ENCODE data around the gene DOCK2. TPM values are rescaled to one million over a fixed set of nuclear protein-coding genes. Genes with fewer than 3 reads are reported as not detected.

Gene DOCK2
- total RNA-seq, 2 donors from 2014 or later, result 26.0 to 33.8 TPM

- intact Hi-C loops (cut with DNase I), result no loop called here
- no peak for DNase-seq (ENCODE audit: low spot score)
These were observed 31.7 kb downstream of the DOCK2 start for GRCh38 chr5:169668732-169669131.

GRCh38 chr5:169670769-169671525 lies 33.9 kb downstream of the DOCK2 start:
- DNase-seq (ENCODE audit: low spot score), result no peak
- intact Hi-C loops (cut with DNase I), result no loop called here

- intact Hi-C loops (cut with DNase I), result no loop called here
- no peak for DNase-seq (ENCODE audit: low spot score)
These were observed 45.0 kb downstream of the DOCK2 start for GRCh38 chr5:169682026-169682425.

GRCh38 chr5:169686137-169686536 lies 49.1 kb downstream of the DOCK2 start:
- DNase-seq (ENCODE audit: low spot score), result no peak
- intact Hi-C loops (cut with DNase I), result no loop called here

- no peak for DNase-seq (ENCODE audit: low spot score)
- intact Hi-C loops (cut with DNase I), result no loop called here
These were observed 51.0 kb downstream of the DOCK2 start for GRCh38 chr5:169688106-169688505.

GRCh38 chr5:169691471-169691870 lies 54.4 kb downstream of the DOCK2 start:
- intact Hi-C loops (cut with DNase I), result no loop called here
- DNase-seq (ENCODE audit: low spot score), result no peak

GRCh38 chr5:169694091-169694625 lies 57.1 kb downstream of the DOCK2 start:
- intact Hi-C loops (cut with DNase I), result no loop called here
- no peak for DNase-seq (ENCODE audit: low spot score)

- no peak for DNase-seq (ENCODE audit: low spot score)
- intact Hi-C loops (cut with DNase I), result no loop called here
These were observed 58.0 kb downstream of the DOCK2 start for GRCh38 chr5:169695025-169695625.

- no peak for DNase-seq (ENCODE audit: low spot score)
- intact Hi-C loops (cut with DNase I), result no loop called here
These were observed 58.9 kb downstream of the DOCK2 start for GRCh38 chr5:169695919-169696490.

- DNase-seq (ENCODE audit: low spot score), result no peak
- intact Hi-C loops (cut with DNase I), result no loop called here
These were observed 59.8 kb downstream of the DOCK2 start for GRCh38 chr5:169696621-169697510.

GRCh38 chr5:169697511-169697890 lies 60.4 kb downstream of the DOCK2 start:
- intact Hi-C loops (cut with DNase I), result no loop called here

GRCh38 chr5:169697976-169698375 lies 60.9 kb downstream of the DOCK2 start:
- DNase-seq (ENCODE audit: low spot score), result no peak
- intact Hi-C loops (cut with DNase I), result no loop called here

More at GRCh38 chr5:169697511-169697890, 60.4 kb downstream of the DOCK2 start:
- DNase-seq (ENCODE audit: low spot score), result no peak

- intact Hi-C loops (cut with DNase I), result no loop called here
- DNase-seq (ENCODE audit: low spot score), result no peak
These were observed 63.5 kb downstream of the DOCK2 start for GRCh38 chr5:169700611-169701010.

- no peak for DNase-seq (ENCODE audit: low spot score)
- intact Hi-C loops (cut with DNase I), result no loop called here
These were observed 64.9 kb downstream of the DOCK2 start for GRCh38 chr5:169701910-169702451.

- intact Hi-C loops (cut with DNase I), result no loop called here
- DNase-seq (ENCODE audit: low spot score), result no peak
These were observed 65.8 kb downstream of the DOCK2 start for GRCh38 chr5:169702693-169703481.

GRCh38 chr5:169703813-169704212 lies 66.7 kb downstream of the DOCK2 start:
- intact Hi-C loops (cut with DNase I), result no loop called here

GRCh38 chr5:169705322-169705721 lies 68.2 kb downstream of the DOCK2 start:
- no peak for DNase-seq (ENCODE audit: low spot score)
- intact Hi-C loops (cut with DNase I), result no loop called here

More at GRCh38 chr5:169703813-169704212, 66.7 kb downstream of the DOCK2 start:
- no peak for DNase-seq (ENCODE audit: low spot score)

- no peak for DNase-seq (ENCODE audit: low spot score)
- intact Hi-C loops (cut with DNase I), result no loop called here
These were observed 69.0 kb downstream of the DOCK2 start for GRCh38 chr5:169706071-169706470.
